GM12878 (cell line): ENCODE results near the gene MAP3K10. TPM values are rescaled to one million over a fixed set of nuclear protein-coding genes. Genes with fewer than 3 reads are reported as not detected.

Experiments
- ATAC-seq: fragments of 200-7000 bp; cut with Tn5 transposase; 3 replicates; pipeline ENCODE4 v1.9.1; 2020; ENCODE audit warnings: mild to moderate bottlenecking, moderate library complexity
- BruUV-seq: library from RNA; stranded (reverse); fragments of 400-500 nt; replicated peaks from 2 replicates; lab custom pipeline; 2021; lab: Mats Ljungman, UMichigan
- CTCF ChIA-PET: fragments of 300-600 bp; sonication (Branson Sonifier 250); formaldehyde crosslinking; extraction: SDS; loops from one replicate; lab custom pipeline; 2021; ENCODE audit warnings: inconsistent platforms; lab: Yijun Ruan, JAX
- POLR2A ChIA-PET: fragments of 350-600 bp; formaldehyde crosslinking; extraction: SDS; loops from one replicate; lab custom pipeline; 2021; ENCODE audit warnings: inconsistent platforms; lab: Charles Lee
- RAD21 ChIA-PET: fragments of 300-600 bp; sonication (Branson Sonifier 250); formaldehyde crosslinking; loops from one replicate; lab custom pipeline; 2023; ENCODE audit warnings: antibody characterized with exemption; ENCODE audit not compliant: unreplicated experiment; lab: Charles Lee
- SMC1A ChIA-PET: fragments of 300-600 bp; sonication (Branson Sonifier 250); formaldehyde crosslinking; loops from one replicate; lab custom pipeline; 2023; ENCODE audit not compliant: unreplicated experiment, uncharacterized antibody; lab: Charles Lee
- DNase-seq: peaks from one replicate; pipeline ENCODE4 v3.0.0-alpha.2; 2011; ENCODE audit warnings: low read depth, low spot score
- FAIRE-seq: peaks from 3 replicates; lab custom pipeline; 2011; peaks lifted over from hg19 to GRCh38; lab: Jason Lieb, UNC
- H2AFZ ChIP-seq: 2 replicates; pipeline ENCODE4 v1.6.0; 2011; ENCODE audit warnings: low read depth, low read length, control low read depth; ENCODE audit not compliant: control insufficient read depth
- H3K27ac ChIP-seq: 2 replicates; pipeline ENCODE4 v1.5.1; 2011; ENCODE audit warnings: control low read depth; ENCODE audit not compliant: control insufficient read depth, insufficient read depth
- H3K27me3 ChIP-seq, 2 experiments: replicated peaks in 1 of 2; 2 replicates each; pipeline versions ENCODE4 v1.6.0 to v1.6.1; 2011; ENCODE audit warnings: low read length in 1 of 2; ENCODE audit not compliant: control insufficient read depth in 2 of 2, insufficient read depth in 2 of 2
- H3K36me3 ChIP-seq, 2 experiments: 2 replicates each; pipeline ENCODE4 v1.5.1; 2011; ENCODE audit warnings: low read length in 1 of 2; ENCODE audit not compliant: control insufficient read depth in 2 of 2, insufficient read depth in 2 of 2
- H3K4me1 ChIP-seq: 2 replicates; pipeline ENCODE4 v1.6.1; 2011; ENCODE audit warnings: mild to moderate bottlenecking, low read length, moderate library complexity, mixed read lengths; ENCODE audit not compliant: control insufficient read depth, insufficient read depth
- H3K4me2 ChIP-seq: 2 replicates; pipeline ENCODE4 v1.6.0; 2011; ENCODE audit warnings: control low read depth; ENCODE audit not compliant: control insufficient read depth, insufficient read depth
- H3K4me3 ChIP-seq: fragments of 200-600 bp; sonication (generic); 2 replicates; pipeline ENCODE4 v1.5.1; 2016
- H3K79me2 ChIP-seq: 2 replicates; pipeline ENCODE4 v1.6.0; 2011; ENCODE audit warnings: low read length; ENCODE audit not compliant: control insufficient read depth, insufficient read depth
- H3K9ac ChIP-seq: 2 replicates; pipeline ENCODE4 v1.8.0; 2011; ENCODE audit warnings: low read length, control low read depth, mixed read lengths; ENCODE audit not compliant: control insufficient read depth, insufficient read depth
- H3K9me3 ChIP-seq: replicated peaks from 3 replicates; pipeline ENCODE4 v1.5.1; 2011; ENCODE audit warnings: mild to moderate bottlenecking, low read length; ENCODE audit not compliant: control insufficient read depth, insufficient read depth
- H4K20me1 ChIP-seq: 2 replicates; pipeline ENCODE4 v1.6.0; 2011; ENCODE audit not compliant: control insufficient read depth, insufficient read depth
- CBX3 ChIP-seq: fragments of 200-600 bp; sonication (generic); IDR thresholded peaks from 2 replicates; pipeline ENCODE4 v1.6.1; 2016; ENCODE audit warnings: low read depth, borderline replicate concordance
- HCFC1 ChIP-seq: fragments of 150-350 bp; IDR thresholded peaks from 2 replicates; pipeline ENCODE4 v1.6.1; 2014; ENCODE audit warnings: low read length
- JUND ChIP-seq: IDR thresholded peaks from 2 replicates; pipeline ENCODE4 v1.6.1; 2012; ENCODE audit warnings: low read depth, mild to moderate bottlenecking, low read length, improper control_type of control experiment, moderate library complexity
- MXI1 ChIP-seq: fragments of 150-350 bp; IDR thresholded peaks from 2 replicates; pipeline ENCODE4 v1.6.1; 2011; ENCODE audit warnings: low read depth, mild to moderate bottlenecking, inconsistent platforms, low read length, improper control_type of control experiment
- PAX8 ChIP-seq: fragments of 450-650 bp; IDR thresholded peaks from 2 replicates; pipeline ENCODE4 v1.6.1; 2017; ENCODE audit warnings: mild to moderate bottlenecking, moderate library complexity
- POU2F2 ChIP-seq: IDR thresholded peaks from 3 replicates; pipeline ENCODE4 v1.6.1; 2011; ENCODE audit warnings: low read depth, mild to moderate bottlenecking, low read length, borderline replicate concordance
- RBBP5 ChIP-seq: fragments of 200-600 bp; sonication (generic); conservative IDR thresholded peaks from 2 replicates; pipeline ENCODE4 v1.6.1; 2016
- SPI1 ChIP-seq: IDR thresholded peaks from 2 replicates; pipeline ENCODE4 v1.6.1; 2011; ENCODE audit warnings: low read depth, mild to moderate bottlenecking, low read length, moderate library complexity, borderline replicate concordance; ENCODE audit not compliant: insufficient read depth
- SUZ12 ChIP-seq: fragments of 200-600 bp; sonication (generic); IDR thresholded peaks from one replicate; pipeline ENCODE4 v1.6.1; 2018; ENCODE audit warnings: antibody characterized with exemption, mild to moderate bottlenecking; ENCODE audit not compliant: unreplicated experiment
- WGBS: methylation state at CpG from one replicate; pipeline ENCODE4 v1.1.6; 2016; ENCODE audit warnings: low lambda C conversion rate; ENCODE audit not compliant: insufficient replicate concordance, insufficient coverage; ENCODE audit errors: missing lambda C conversion rate; 5-methylcytosine and 5-hydroxymethylcytosine counted together
- in situ Hi-C: fragments of 300-500 bp; cut with MboI; formaldehyde crosslinking; loops from 9 replicates; pipeline ENCODE4 v1.14.3; 2018; ENCODE audit warnings: mixed read lengths
- intact Hi-C: fragments of 100-400 bp; cut with micrococcal nuclease; formaldehyde crosslinking; loops from one replicate; pipeline ENCODE4 v1.14.2; 2022; ENCODE audit not compliant: unreplicated experiment
- polyA plus RNA-seq, 11 experiments: library from polyadenylated mRNA; depleted of rRNA in 4 of 11; unstranded in 6 of 11; stranded (reverse) in 5 of 11; fragments of >200 nt; fragmentation: Nextera tagmentation in 4 of 11; fragmentation: Illumina TruSeq in 1 of 11; extraction: Ambion mirVana in 4 of 11; extraction: Trizol in 1 of 11; gene quantifications; 1 replicate in 1 of 11; 2 replicates in 10 of 11; pipeline versions ENCODE4 v1.2.1 to v1.2.3, GENCODE V29; 2011 to 2016; ENCODE audit warnings: inconsistent platforms in 2 of 11, missing spikeins in 2 of 11, low read depth in 1 of 11
- total RNA-seq, 4 experiments: library from RNA; depleted of rRNA in 3 of 4; stranded (reverse); fragments of >200 nt in 3 of 4; fragmentation: Illumina TruSeq in 1 of 4; extraction: Trizol in 1 of 4; gene quantifications; 2 replicates each; pipeline versions ENCODE4 v1.2.1 to v1.2.3, GENCODE V29; 2013 to 2021
- TF ChIP-seq, protein P1 (sequence below): fragments of 450-650 bp; IDR thresholded peaks from 2 replicates; pipeline ENCODE4 v1.6.1; 2018; ENCODE audit warnings: borderline replicate concordance, mild to moderate bottlenecking; ENCODE audit not compliant: partially characterized antibody
- TF ChIP-seq, protein P2 (sequence below): IDR thresholded peaks from 2 replicates; pipeline ENCODE4 v1.6.1; 2012; ENCODE audit warnings: low read depth, low read length, improper control_type of control experiment
- TF ChIP-seq, protein P3 (sequence below): fragments of 450-650 bp; formaldehyde crosslinking; IDR thresholded peaks from 2 replicates; pipeline ENCODE4 v1.4.0; 2020; ENCODE audit warnings: mild to moderate bottlenecking, moderate library complexity
- TF ChIP-seq, protein P4 (sequence below): fragments of 450-650 bp; IDR thresholded peaks from 2 replicates; pipeline ENCODE4 v1.6.1; 2016; ENCODE audit warnings: mild to moderate bottlenecking
- TF ChIP-seq, protein P5 (sequence below): IDR thresholded peaks from 2 replicates; pipeline ENCODE4 v1.6.1; 2012; ENCODE audit warnings: low read length, inconsistent platforms

Gene MAP3K10
- total and polyA plus RNA-seq, 10 of the 15 experiments (the other 5 are each of a cell fraction or from before 2014, with no cell fraction given), result 0.11 to 16.6 (median 2.6) TPM

DNA sequence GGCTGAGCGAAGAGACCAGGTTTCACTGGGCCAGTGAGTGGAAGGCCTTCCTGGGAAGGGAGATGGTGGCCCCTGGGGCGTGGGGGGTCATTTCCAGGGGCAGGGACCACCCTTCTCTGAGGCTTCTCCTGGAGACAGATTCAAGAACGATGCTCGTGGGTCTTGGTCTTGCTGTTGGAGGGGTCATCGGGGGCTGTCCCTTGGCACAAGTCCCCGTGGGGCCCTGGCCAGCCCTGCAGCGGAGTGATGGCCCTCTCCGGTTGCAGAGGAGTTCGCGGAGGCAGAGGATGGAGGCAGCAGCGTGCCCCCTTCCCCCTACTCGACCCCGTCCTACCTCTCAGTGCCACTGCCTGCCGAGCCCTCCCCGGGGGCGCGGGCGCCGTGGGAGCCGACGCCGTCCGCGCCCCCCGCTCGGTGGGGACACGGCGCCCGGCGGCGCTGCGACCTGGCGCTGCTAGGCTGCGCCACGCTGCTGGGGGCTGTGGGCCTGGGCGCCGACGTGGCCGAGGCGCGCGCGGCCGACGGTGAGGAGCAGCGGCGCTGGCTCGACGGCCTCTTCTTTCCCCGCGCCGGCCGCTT is 22.1 kb downstream of the MAP3K10 start:
- Histone ChIP-seq H3K27me3 (peaks cover 0 to 4% of the 10 kb centered on the region in 2 experiments; a peak in 2 of 4 replicates), H3K4me1 (no peaks in the 10 kb centered on the region), H3K9me3 (no peaks in the 10 kb centered on the region; the same call in 2 of the 3 replicates), H3K36me3 (no peaks in the 10 kb centered on the region), H3K27ac (no peak overlapping the region), H2AFZ (no peak overlapping the region), H3K4me2 (no peak overlapping the region), H3K79me2 (no peaks in the 10 kb centered on the region), H3K4me3 (no peak overlapping the region), H3K9ac (no peak overlapping the region), H4K20me1 (no peaks in the 10 kb centered on the region)
- no TSS peak for BruUV-seq
- RAD21 ChIA-PET, result no interaction called here
- in situ Hi-C loops (no loop called here), intact Hi-C loops (no loop called here)
- TF ChIP-seq RBBP5, result no peak
- TF ChIP-seq PAX8, result no peak
- TF ChIP-seq, protein P1, sequence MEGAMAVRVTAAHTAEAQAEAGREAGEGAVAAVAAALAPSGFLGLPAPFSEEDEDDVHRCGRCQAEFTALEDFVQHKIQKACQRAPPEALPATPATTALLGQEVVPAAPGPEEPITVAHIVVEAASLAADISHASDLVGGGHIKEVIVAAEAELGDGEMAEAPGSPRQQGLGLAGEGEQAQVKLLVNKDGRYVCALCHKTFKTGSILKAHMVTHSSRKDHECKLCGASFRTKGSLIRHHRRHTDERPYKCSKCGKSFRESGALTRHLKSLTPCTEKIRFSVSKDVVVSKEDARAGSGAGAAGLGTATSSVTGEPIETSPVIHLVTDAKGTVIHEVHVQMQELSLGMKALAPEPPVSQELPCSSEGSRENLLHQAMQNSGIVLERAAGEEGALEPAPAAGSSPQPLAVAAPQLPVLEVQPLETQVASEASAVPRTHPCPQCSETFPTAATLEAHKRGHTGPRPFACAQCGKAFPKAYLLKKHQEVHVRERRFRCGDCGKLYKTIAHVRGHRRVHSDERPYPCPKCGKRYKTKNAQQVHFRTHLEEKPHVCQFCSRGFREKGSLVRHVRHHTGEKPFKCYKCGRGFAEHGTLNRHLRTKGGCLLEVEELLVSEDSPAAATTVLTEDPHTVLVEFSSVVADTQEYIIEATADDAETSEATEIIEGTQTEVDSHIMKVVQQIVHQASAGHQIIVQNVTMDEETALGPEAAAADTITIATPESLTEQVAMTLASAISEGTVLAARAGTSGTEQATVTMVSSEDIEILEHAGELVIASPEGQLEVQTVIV, result no peak
- no peak for TF ChIP-seq MXI1
- TF ChIP-seq HCFC1, result no peak
- TF ChIP-seq, protein P2, sequence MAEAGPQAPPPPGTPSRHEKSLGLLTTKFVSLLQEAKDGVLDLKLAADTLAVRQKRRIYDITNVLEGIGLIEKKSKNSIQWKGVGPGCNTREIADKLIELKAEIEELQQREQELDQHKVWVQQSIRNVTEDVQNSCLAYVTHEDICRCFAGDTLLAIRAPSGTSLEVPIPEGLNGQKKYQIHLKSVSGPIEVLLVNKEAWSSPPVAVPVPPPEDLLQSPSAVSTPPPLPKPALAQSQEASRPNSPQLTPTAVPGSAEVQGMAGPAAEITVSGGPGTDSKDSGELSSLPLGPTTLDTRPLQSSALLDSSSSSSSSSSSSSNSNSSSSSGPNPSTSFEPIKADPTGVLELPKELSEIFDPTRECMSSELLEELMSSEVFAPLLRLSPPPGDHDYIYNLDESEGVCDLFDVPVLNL, result no peak
- no peak for TF ChIP-seq CBX3
- no peak for TF ChIP-seq POU2F2
- TF ChIP-seq SPI1, result no peak
- TF ChIP-seq JUND, result no peak
- TF ChIP-seq, protein P3, sequence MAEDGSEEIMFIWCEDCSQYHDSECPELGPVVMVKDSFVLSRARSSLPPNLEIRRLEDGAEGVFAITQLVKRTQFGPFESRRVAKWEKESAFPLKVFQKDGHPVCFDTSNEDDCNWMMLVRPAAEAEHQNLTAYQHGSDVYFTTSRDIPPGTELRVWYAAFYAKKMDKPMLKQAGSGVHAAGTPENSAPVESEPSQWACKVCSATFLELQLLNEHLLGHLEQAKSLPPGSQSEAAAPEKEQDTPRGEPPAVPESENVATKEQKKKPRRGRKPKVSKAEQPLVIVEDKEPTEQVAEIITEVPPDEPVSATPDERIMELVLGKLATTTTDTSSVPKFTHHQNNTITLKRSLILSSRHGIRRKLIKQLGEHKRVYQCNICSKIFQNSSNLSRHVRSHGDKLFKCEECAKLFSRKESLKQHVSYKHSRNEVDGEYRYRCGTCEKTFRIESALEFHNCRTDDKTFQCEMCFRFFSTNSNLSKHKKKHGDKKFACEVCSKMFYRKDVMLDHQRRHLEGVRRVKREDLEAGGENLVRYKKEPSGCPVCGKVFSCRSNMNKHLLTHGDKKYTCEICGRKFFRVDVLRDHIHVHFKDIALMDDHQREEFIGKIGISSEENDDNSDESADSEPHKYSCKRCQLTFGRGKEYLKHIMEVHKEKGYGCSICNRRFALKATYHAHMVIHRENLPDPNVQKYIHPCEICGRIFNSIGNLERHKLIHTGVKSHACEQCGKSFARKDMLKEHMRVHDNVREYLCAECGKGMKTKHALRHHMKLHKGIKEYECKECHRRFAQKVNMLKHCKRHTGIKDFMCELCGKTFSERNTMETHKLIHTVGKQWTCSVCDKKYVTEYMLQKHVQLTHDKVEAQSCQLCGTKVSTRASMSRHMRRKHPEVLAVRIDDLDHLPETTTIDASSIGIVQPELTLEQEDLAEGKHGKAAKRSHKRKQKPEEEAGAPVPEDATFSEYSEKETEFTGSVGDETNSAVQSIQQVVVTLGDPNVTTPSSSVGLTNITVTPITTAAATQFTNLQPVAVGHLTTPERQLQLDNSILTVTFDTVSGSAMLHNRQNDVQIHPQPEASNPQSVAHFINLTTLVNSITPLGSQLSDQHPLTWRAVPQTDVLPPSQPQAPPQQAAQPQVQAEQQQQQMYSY (CRISPR knock-in tag), result no peak
- TF ChIP-seq, protein P4, sequence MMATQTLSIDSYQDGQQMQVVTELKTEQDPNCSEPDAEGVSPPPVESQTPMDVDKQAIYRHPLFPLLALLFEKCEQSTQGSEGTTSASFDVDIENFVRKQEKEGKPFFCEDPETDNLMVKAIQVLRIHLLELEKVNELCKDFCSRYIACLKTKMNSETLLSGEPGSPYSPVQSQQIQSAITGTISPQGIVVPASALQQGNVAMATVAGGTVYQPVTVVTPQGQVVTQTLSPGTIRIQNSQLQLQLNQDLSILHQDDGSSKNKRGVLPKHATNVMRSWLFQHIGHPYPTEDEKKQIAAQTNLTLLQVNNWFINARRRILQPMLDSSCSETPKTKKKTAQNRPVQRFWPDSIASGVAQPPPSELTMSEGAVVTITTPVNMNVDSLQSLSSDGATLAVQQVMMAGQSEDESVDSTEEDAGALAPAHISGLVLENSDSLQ, result no peak
- no peak for TF ChIP-seq SUZ12
- TF ChIP-seq, protein P5, sequence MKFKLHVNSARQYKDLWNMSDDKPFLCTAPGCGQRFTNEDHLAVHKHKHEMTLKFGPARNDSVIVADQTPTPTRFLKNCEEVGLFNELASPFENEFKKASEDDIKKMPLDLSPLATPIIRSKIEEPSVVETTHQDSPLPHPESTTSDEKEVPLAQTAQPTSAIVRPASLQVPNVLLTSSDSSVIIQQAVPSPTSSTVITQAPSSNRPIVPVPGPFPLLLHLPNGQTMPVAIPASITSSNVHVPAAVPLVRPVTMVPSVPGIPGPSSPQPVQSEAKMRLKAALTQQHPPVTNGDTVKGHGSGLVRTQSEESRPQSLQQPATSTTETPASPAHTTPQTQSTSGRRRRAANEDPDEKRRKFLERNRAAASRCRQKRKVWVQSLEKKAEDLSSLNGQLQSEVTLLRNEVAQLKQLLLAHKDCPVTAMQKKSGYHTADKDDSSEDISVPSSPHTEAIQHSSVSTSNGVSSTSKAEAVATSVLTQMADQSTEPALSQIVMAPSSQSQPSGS, result no peak
- no peak for ATAC-seq
- SMC1A ChIA-PET, result no interaction called here
- CTCF ChIA-PET, result no interaction called here
- FAIRE-seq, result no peak
- POLR2A ChIA-PET, result no interaction called here
- no peak for DNase-seq
- 95% methylated on average over 10 of the region's 53 CpGs for WGBS
